ENCODE measurements around the gene MED23.

- TF ChIP-seq CTCF (IDR thresholded peaks at IDR 0.05) (no peak), POLR2A (IDR thresholded peaks at IDR 0.05) (no peak)
Measured at GRCh38 chr6:131629651-131630050, 1.6 kb upstream of the MED23 start.
